K562 (cell line): Measurements from ENCODE around the gene TMEM107. TPM values are rescaled to one million over a fixed set of nuclear protein-coding genes. Genes with fewer than 3 reads are reported as not detected.

Experiments
- ATAC-seq: fragments of 200-7000 bp; cut with Tn5 transposase; 3 replicates; pipeline ENCODE4 v1.9.1; 2020; ENCODE audit warnings: moderate library complexity
- BruUV-seq: library from RNA; stranded (reverse); fragments of 400-500 nt; replicated peaks from 2 replicates; lab custom pipeline; 2021; lab: Mats Ljungman, UMichigan
- CTCF ChIA-PET: fragments of 300-600 bp; formaldehyde crosslinking; extraction: SDS; loops from one replicate; lab custom pipeline; 2021; ENCODE audit warnings: low intra/inter-chr PET ratio; lab: Yijun Ruan, JAX
- POLR2A ChIA-PET: fragments of 300-600, 350-650 bp; sonication (Branson Sonifier 250); formaldehyde crosslinking; extraction: SDS; loops from one replicate; lab custom pipeline; 2021; ENCODE audit warnings: antibody characterized with exemption, inconsistent platforms; lab: Yijun Ruan, JAX
- DNase-seq, 4 experiments: peaks; one replicate each; pipeline versions ENCODE4 v3.0.0 to v3.0.0-alpha.2; 2011 to 2018; ENCODE audit warnings: low spot score in 3 of 4, mixed read lengths in 3 of 4; ENCODE audit errors: extremely low read depth in 1 of 4
- FAIRE-seq: peaks from 2 replicates; lab custom pipeline; 2011; peaks lifted over from hg19 to GRCh38; lab: Jason Lieb, UNC
- H2AFZ ChIP-seq: 2 replicates; pipeline ENCODE4 v1.6.0; 2011; ENCODE audit warnings: low read depth, low read length, control low read depth, inconsistent platforms
- H3K27ac ChIP-seq: fragments of 200-600 bp; 3 replicates; pipeline ENCODE4 v1.8.0; 2011; ENCODE audit warnings: low read depth, mild to moderate bottlenecking, control low read depth, inconsistent platforms, low read length, moderate library complexity, mixed read lengths; ENCODE audit errors: extremely low read depth
- H3K27me3 ChIP-seq, 2 experiments: fragments of 300-600 bp in 1 of 2; 2 replicates in 1 of 2; 3 replicates in 1 of 2; pipeline versions ENCODE4 v1.6.0 to v1.8.0; 2011; ENCODE audit warnings: inconsistent platforms in 2 of 2, low read length in 2 of 2, mild to moderate bottlenecking in 1 of 2, mixed read lengths in 1 of 2, moderate library complexity in 1 of 2; ENCODE audit not compliant: control insufficient read depth in 2 of 2, insufficient read depth in 2 of 2
- H3K36me3 ChIP-seq: fragments of 300-600 bp; 3 replicates; pipeline ENCODE4 v1.8.0; 2011; ENCODE audit warnings: mild to moderate bottlenecking, low read length, inconsistent platforms; ENCODE audit not compliant: control insufficient read depth, insufficient read depth
- H3K4me1 ChIP-seq, 2 experiments: fragments of 200-600 bp in 1 of 2; replicated peaks in 1 of 2; 2 replicates in 1 of 2; 3 replicates in 1 of 2; pipeline versions ENCODE4 v1.5.1 to v1.8.0; 2011; ENCODE audit warnings: inconsistent platforms in 2 of 2, low read length in 2 of 2, mild to moderate bottlenecking in 1 of 2, mixed read lengths in 1 of 2, moderate library complexity in 1 of 2; ENCODE audit not compliant: control insufficient read depth in 2 of 2, insufficient read depth in 2 of 2
- H3K4me2 ChIP-seq: 2 replicates; pipeline ENCODE4 v1.6.1; 2011; ENCODE audit warnings: low read length, control low read depth, inconsistent platforms, mixed read lengths; ENCODE audit not compliant: insufficient read depth
- H3K4me3 ChIP-seq: fragments of 200-600 bp; sonication (generic), shearing (Covaris generic); 2 replicates; pipeline ENCODE4 v1.5.1; 2016; ENCODE audit warnings: control low read depth, inconsistent platforms
- H3K79me2 ChIP-seq: fragments of 200-600 bp; 3 replicates; pipeline ENCODE4 v1.8.0; 2011; ENCODE audit warnings: low read length, inconsistent platforms; ENCODE audit not compliant: control insufficient read depth, insufficient read depth
- H3K9ac ChIP-seq, 2 experiments: 2 replicates each; pipeline versions ENCODE4 v1.6.0 to v1.6.1; 2011; ENCODE audit warnings: low read depth in 2 of 2, low read length in 2 of 2, control low read depth in 1 of 2, inconsistent platforms in 1 of 2, mild to moderate bottlenecking in 1 of 2, mixed read lengths in 1 of 2; ENCODE audit not compliant: insufficient read depth in 1 of 2
- H3K9me1 ChIP-seq: one replicate; pipeline ENCODE4 v1.6.0; 2011; ENCODE audit warnings: inconsistent platforms, mild to moderate bottlenecking, low read length, moderate library complexity; ENCODE audit not compliant: control insufficient read depth, insufficient read depth
- H3K9me3 ChIP-seq: replicated peaks from 2 replicates; pipeline ENCODE4 v1.5.1; 2011; ENCODE audit warnings: low read depth, low read length, inconsistent platforms; ENCODE audit not compliant: control insufficient read depth, insufficient read depth
- H4K20me1 ChIP-seq: replicated peaks from 2 replicates; pipeline ENCODE4 v1.6.1; 2011; ENCODE audit warnings: low read length, inconsistent platforms, mixed read lengths; ENCODE audit not compliant: control insufficient read depth, insufficient read depth
- HDAC6 ChIP-seq: IDR thresholded peaks from 2 replicates; pipeline ENCODE4 v1.6.1; 2012; ENCODE audit warnings: low read depth, mild to moderate bottlenecking, control low read depth, inconsistent platforms, low read length, moderate library complexity
- NFATC3 ChIP-seq: fragments of 450-650 bp; IDR thresholded peaks from 2 replicates; pipeline ENCODE4 v1.6.1; 2017; ENCODE audit warnings: mild to moderate bottlenecking
- RBFOX2 ChIP-seq: fragments of 200-400 bp; formaldehyde crosslinking; IDR thresholded peaks from 2 replicates; pipeline ENCODE4 v1.6.1; 2017; ENCODE audit warnings: low read depth, mild to moderate bottlenecking, low read length, moderate library complexity
- WGBS: fragments of 100-300 bp; shearing (Covaris generic); methylation state at CpG from one replicate; pipeline ENCODE4 v1.1.6; 2016; ENCODE audit warnings: low coverage, mixed read lengths; ENCODE audit not compliant: insufficient coverage; ENCODE audit errors: missing lambda C conversion rate; 5-methylcytosine and 5-hydroxymethylcytosine counted together
- in situ Hi-C: fragments of 300-500 bp; cut with MboI; formaldehyde crosslinking; loops from 4 replicates; pipeline ENCODE4 v1.15.0; 2018; ENCODE audit warnings: inconsistent platforms, mixed read lengths
- intact Hi-C: fragments of 100-400 bp; cut with micrococcal nuclease; formaldehyde crosslinking; loops from 2 replicates; pipeline ENCODE4 v1.14.2; 2022
- polyA plus RNA-seq, 8 experiments: library from polyadenylated mRNA; depleted of rRNA in 4 of 8; stranded (reverse) in 5 of 8; unstranded in 3 of 8; fragments of >200 nt; fragmentation: Nextera tagmentation in 2 of 8; fragmentation: Illumina TruSeq in 1 of 8; extraction: Ambion mirVana in 2 of 8; extraction: Trizol in 1 of 8; gene quantifications; 2 replicates each; pipeline versions ENCODE4 v1.2.1 to v1.2.3, GENCODE V29; 2011 to 2014; ENCODE audit warnings: inconsistent platforms in 1 of 8, missing spikeins in 1 of 8
- total RNA-seq, 7 experiments: library from RNA; depleted of rRNA in 6 of 7; stranded (reverse); fragments of >200 nt in 6 of 7; fragmentation: Illumina TruSeq in 2 of 7; extraction: Trizol in 2 of 7; gene quantifications; 2 replicates each; pipeline versions ENCODE4 v1.2.1 to v1.2.3, GENCODE V29; 2011 to 2021; ENCODE audit warnings: low replicate concordance in 1 of 7
- TF ChIP-seq, protein P1 (sequence below): fragments of 450-650 bp; IDR thresholded peaks from 2 replicates; pipeline ENCODE4 v1.6.1; 2016; ENCODE audit warnings: borderline replicate concordance
- TF ChIP-seq, protein P2 (sequence below), 2 experiments: IDR thresholded peaks; 2 replicates each; pipeline ENCODE4 v1.6.1; 2011; ENCODE audit warnings: borderline replicate concordance in 1 of 2, control low read depth in 1 of 2, low read depth in 1 of 2, low read length in 1 of 2, mild to moderate bottlenecking in 1 of 2, mixed read lengths in 1 of 2, moderate library complexity in 1 of 2; ENCODE audit not compliant: insufficient read depth in 1 of 2, insufficient read length in 1 of 2, poor library complexity in 1 of 2, severe bottlenecking in 1 of 2; ENCODE audit errors: extremely low read depth in 1 of 2

TMEM107 gene
- total and polyA plus RNA-seq, 9 of the 15 experiments (the other 6 are each of a cell fraction or from before 2014, with no cell fraction given), result 7.1 to 26.2 (median 16.9) TPM

DNA sequence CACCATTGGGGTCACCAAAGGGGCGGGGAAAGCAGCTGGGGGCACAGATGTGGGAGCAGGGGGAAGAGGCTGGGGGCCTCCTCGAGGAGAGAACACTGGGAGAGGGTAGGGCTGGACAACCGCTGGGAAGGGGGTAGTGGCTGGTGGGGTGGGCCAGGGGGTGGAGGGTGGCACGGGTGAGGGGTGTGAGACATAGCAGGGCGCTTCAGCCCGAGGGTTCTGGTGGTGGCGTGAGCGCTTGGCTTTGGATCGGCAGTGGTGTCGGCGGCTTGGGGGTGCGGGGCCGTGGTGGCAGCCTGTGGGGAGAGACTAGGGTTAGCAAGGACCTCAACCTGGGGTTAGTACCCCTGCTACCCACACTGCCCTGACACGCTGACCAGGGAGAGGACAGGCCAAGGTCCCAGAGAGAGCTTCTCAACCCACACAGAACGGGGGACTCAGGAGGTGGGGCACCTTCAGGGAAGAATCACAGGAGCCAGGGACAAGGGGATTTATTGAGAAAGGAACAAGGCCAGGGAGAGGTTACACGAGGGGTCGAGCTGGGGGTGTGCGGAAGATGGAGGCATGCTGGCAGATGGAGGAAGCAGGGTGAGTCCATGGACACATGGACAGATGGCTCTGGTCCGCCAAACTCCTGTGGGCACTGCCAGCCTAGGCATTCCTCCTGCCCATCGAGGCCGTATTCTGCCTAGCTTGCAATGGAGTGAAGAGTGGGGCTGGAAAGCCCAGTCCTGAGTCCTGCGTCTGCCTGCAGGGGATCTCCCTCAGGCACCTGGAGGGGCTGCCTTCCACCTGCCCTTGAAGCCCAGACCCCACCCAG, 32.4 kb downstream of the TMEM107 start:
- H4K20me1 ChIP-seq, result 0 out of 2 replicates have a peak, but pooled peaks cover 2% of the 10 kb centered on the region
- TF ChIP-seq RBFOX2 (0 out of 2 replicates have a peak, but pooled peaks have one; percentile 11), HDAC6 (no peak), NFATC3 (no peak)
- TF ChIP-seq, protein P1, sequence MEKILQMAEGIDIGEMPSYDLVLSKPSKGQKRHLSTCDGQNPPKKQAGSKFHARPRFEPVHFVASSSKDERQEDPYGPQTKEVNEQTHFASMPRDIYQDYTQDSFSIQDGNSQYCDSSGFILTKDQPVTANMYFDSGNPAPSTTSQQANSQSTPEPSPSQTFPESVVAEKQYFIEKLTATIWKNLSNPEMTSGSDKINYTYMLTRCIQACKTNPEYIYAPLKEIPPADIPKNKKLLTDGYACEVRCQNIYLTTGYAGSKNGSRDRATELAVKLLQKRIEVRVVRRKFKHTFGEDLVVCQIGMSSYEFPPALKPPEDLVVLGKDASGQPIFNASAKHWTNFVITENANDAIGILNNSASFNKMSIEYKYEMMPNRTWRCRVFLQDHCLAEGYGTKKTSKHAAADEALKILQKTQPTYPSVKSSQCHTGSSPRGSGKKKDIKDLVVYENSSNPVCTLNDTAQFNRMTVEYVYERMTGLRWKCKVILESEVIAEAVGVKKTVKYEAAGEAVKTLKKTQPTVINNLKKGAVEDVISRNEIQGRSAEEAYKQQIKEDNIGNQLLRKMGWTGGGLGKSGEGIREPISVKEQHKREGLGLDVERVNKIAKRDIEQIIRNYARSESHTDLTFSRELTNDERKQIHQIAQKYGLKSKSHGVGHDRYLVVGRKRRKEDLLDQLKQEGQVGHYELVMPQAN, result no peak
- TF ChIP-seq, protein P2, sequence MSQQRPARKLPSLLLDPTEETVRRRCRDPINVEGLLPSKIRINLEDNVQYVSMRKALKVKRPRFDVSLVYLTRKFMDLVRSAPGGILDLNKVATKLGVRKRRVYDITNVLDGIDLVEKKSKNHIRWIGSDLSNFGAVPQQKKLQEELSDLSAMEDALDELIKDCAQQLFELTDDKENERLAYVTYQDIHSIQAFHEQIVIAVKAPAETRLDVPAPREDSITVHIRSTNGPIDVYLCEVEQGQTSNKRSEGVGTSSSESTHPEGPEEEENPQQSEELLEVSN (IDR thresholded peaks at IDR 0.05; ENCODE audit: borderline replicate concordance in 1 of 2, extremely low read depth in 1 of 2, insufficient read depth in 1 of 2, insufficient read length in 1 of 2, low read depth in 1 of 2, low read length in 1 of 2, poor library complexity in 1 of 2, severe bottlenecking in 1 of 2), result no peak
- TF ChIP-seq, all 486 proteins: peak for 1
- Histone ChIP-seq H3K36me3 (peaks cover 70% of the 10 kb centered on the region; the same call in 2 of the 3 replicates), H3K27ac (no peak overlapping the region), H2AFZ (no peak overlapping the region), H3K27me3 (no peaks in the 10 kb centered on the region), H3K9ac (no peak overlapping the region), H3K9me1 (no peaks in the 10 kb centered on the region), H3K4me3 (no peak overlapping the region), H3K9me3 (no peaks in the 10 kb centered on the region), H3K4me1 (peaks cover 0 to 20% of the 10 kb centered on the region in 2 experiments; a peak in 3 of 5 replicates), H3K4me2 (no peak overlapping the region), H3K79me2 (no peaks in the 10 kb centered on the region)
- FAIRE-seq, result no peak
- intact Hi-C loops, result no loop called here
- CTCF ChIA-PET, result no interaction called here
- 93% methylated on average over 3 of the region's 22 CpGs for WGBS
- no peak for ATAC-seq
- POLR2A ChIA-PET, result interaction anchor here (0.7 to 1.4 kb wide), 2 partner anchors 17 to 48 kb away, joined by 3 read pairs; no protein-coding TSS in a partner anchor
- DNase-seq, result no peak
- in situ Hi-C loops, result no loop called here
- BruUV-seq, result no TSS peak
